NCI-H69 (cell line): ENCODE measurements around the gene FAM185A.
"Not testable (repeated sequence)": the region's sequence is repeated elsewhere in the genome, so short reads cannot be mapped to it uniquely, and the experiment has no call there.

Experiments
- DNase-seq: peaks from one replicate; lab custom pipeline; 2025; lab: John Stamatoyannopoulos, UW

The FAM185A gene

DNA sequence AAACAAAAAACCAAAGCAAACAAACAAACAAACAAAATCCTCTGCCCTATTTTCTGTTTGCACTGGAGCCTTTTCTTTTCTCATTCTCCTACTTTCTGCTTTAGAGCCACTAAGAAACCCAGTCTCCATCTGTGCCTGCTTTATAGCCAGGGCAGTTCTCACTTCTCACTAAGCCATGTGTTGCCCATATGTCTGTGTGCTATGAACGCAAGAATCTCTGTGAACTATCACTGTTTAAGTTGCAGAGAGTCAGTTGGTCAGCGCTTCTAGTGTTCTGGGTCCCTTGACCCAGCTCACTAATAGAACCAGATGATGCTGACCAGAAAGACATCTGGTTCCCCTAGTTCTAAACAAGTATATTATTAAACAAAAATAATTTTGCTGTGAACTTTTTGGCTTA is 81.4 kb downstream of the FAM185A start:
- no peak for DNase-seq

DNA sequence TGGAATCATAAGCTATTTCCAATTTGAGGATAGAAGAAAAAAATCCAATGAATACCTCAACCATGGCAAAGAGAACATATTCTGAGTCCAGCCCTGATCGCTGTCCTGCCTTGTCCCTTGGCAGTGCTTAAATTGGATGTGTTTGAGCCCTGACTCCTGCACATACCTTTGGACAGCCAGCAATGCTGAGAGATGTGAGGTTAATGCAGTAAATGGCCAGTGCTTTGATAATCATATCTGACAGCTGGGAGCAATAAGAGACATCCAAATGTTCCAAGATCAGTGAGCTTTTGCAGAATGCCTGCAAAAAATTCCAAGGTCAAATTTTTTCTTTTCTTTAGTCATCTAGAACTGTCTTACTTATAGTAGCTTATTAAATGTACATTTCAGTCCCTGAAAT is 83.9 kb downstream of the FAM185A start:
- no peak for DNase-seq

DNA sequence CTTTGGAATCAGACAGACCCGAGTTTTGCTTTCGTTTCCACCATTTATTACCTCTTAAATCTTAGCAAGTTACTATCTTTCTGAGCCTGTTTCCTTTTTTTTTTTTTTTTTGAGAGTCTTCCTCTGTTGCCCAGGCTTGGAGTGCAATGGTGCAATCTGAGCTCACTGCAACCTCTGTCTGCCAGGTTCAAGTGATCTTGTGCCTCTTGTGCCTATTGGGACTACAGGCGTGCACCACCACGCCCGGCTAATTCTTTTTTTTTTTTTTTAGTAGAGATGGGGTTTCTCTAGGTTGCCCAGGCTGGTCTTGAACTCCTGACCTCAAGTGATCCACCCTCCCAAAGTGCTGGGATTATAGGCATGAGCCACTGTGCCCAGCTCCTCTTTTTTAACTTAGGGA is 84.5 kb downstream of the FAM185A start:
- DNase-seq, result no peak

DNA sequence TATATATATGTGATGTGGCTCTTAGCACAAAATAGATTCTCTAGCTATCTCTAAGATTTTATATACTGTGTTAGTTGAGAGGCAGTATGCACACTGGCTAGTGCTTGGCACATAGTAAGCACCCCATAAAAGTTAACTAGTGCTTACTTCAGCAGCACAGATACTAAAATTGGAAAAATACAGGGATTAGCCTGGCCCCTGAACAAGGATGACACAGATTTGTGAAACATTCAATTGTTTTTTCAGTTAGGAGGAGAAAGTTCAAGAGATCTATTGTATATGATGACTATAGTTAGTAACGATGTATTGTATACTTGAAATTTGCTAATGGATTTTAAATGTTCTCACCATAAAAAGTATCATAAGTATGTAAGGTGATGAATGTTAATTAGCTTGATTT is 85.7 kb downstream of the FAM185A start:
- no peak for DNase-seq

DNA sequence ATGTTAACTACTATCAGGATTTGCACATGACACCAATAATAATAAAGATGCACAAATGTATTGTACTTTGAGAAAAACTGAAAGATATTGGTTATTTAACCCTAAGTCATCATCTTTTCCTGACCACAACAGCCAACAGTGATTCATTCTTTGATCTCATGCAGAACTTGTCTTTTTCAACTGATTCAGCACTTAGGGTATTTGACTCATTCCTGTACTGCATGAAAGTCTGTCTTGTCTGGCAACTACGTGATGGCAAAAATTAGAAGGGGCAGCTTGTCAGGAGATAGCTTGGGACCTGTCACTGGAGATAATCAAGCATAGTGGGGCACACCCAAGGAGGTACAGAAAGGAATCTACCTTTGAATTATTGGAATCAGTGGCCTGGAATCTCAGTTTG is 86.2 kb downstream of the FAM185A start:
- DNase-seq, result no peak

DNA sequence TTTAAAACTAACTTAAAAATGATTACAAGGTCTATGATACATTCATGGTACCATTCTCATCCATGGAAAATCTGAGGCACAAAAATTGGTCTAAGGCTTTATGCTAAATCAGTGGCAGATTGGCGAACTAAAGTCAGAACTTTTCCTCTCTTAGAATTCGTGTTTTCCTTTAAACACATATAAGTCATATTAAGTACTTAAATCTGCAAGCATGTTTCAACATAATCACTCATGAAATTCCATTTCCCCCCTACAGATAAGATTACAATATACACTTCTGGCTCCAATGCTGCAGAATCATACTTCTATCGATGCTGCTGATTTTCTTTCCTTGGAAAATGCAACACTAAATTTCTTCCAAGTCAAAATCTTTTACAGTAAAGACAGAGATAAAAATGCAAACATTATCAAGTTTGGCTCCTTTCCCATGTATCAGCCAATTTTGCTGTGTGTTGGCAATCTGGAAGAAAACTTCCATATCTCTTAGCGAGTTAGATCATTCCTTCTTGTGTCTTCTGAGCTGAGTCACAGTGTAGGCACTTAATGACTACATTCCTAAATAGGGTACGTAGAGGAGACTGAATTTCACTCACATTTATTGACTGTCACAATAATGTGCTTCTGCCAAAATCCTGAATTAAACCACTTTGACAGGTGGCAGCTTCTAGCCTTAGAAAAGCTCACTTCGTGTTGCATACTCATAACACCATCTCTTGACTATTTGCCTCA is 87.6 kb downstream of the FAM185A start:
- no peak for DNase-seq

DNA sequence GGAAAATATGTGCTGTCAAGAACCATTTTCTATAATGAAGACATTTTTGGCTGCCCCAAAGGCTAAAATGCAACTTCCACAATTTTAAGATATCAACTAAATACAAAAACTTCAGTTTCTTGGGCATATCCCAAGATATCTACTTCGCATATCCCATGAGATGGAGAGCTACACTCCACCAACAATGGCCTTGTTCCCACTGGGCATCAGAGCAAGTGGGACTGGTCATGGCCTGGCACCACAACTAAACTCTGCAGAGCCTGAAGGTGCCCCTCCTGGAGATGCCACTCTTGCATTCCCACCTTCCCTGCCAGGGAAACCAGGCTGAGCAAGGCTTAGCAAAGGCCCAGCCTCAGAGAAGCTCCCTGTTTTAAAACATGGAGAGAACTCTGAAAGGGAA is 88.2 kb downstream of the FAM185A start:
- no peak for DNase-seq

DNA sequence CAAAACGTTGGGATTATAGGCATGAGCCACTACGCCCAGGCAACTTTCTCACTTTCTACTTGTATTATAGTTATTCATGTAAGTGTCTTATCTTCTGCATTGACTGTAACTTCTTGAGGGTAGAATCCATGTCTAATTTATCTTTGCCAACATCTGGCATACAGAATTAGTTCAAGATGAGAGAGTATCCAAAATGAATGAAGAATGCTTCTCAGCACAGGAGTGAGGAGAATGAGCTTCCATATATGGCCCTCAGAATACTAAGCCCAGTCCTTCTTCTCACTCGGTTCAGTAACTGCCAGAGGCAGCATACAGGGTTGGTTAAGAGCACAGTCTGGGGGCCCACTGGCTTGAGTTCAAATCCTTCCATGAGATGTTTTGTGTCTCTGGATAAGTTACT is 89.0 kb downstream of the FAM185A start:
- no peak for DNase-seq

DNA sequence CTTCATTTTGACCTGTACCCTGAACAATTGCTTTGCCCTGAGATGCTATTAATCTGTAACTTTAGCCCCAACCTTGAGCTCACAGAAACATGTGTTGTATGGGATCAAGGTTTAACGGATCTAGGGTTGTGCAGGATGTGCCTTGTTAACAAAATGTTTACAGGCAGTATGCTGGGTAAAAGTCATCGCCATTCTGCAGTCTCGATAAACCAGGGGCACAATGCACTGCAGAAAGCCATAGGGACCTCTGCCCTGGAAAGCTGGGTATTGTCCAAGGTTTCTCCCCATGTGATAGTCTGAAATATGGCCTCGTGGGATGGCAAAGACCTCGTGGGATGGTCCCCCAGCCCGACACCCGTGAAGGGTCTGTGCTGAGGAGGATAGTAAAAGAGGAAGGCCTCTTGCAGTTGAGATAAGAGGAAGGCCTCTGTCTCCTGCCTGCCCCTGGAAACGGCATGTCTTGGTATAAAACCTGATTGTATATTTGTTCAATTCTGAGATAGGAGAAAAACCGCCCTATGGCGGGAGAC is 89.8 kb downstream of the FAM185A start:
- DNase-seq, result not testable (repeated sequence)

DNA sequence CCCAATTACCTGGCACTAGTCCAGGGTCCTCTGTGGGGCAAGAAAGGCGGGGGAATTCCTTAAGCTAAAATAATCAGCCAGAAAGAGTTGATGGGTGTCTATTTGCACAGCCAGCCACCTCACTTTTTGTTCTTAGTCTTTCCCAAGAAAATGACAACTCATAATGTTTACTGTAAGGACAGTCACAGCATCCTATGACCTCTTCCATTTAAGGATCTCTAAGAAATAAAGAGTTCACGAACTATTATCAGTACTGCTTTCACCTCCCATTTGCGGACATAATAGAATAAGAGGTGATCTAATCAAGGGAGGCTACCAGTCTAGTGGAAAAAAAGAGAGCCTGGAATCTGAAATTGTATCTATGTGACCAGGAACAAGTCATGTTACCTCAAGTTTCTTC is 91.6 kb downstream of the FAM185A start:
- no peak for DNase-seq

DNA sequence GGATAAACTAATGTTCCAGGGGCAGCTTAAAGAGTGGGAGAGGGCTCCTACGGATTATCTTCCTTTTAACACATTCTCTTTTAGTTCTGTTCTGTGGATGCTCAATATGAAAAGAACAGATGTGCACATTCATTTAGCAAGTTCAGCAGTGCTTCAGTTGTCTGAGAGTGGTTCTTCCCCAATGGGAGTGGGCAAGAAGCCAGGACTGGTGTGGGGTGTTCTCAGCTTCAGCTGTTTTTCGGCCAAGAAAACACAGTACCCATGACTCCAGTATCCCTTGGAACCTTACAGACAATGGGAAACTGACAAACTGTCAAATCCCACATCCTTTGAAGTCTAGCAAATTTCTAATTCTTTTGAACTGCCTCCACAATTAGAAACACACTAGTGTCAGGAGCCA is 92.5 kb downstream of the FAM185A start:
- DNase-seq, result peak; percentile 18

DNA sequence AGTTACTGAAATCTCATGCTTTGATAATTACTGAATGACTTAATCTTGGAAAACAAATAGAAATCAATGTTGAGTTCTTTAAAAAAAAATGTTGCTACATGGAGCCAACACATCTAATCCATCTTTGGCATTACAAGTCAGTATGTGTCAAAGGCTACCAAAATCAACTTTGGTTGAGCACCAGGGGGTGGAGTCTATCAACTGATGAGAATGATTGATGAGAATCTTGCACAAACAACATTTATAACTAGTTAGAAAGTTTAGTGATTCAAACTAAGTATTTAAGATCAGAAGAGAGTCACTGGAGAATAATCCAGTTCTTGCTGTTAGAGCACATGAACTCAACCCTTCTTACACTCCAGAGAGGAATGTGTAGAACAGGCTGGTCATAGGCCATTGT is 93.5 kb downstream of the FAM185A start:
- DNase-seq, result no peak

DNA sequence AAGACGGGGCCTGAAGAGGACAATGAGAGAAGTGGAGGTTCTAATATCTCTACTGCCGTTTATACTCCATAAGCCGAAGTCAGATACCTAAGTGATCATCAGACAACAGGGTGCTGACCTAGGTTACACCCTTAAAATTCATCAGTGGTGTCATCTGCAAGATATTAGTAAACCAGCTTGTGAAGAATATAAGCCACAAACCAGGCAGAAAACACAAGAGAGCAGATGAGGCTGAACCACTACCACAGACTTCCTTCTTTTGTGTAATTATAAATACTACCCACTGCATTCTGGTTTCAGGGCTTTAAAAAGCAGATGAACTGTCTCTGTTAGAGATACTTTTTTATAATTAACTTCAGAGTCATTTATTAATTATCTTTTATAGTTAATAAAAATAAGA is 95.1 kb downstream of the FAM185A start:
- no peak for DNase-seq

DNA sequence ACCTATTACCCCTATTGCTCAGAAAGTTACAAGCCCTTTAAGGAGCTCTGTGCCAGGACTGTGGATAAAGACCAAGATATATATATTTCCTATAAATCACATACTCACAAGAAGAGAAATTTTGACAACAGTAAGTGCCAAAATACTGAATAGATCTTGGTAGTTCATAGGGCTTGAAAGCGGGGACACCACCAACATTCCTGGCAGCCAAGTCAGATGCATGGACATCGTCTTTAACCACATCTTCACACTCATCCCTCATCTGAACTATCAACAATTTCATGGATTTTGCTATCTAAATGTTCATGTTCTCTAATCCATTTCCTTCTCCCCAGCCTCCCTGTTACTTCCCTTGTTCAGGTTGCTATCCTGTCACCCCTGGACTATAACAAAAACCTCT is 96.5 kb downstream of the FAM185A start:
- DNase-seq, result no peak

DNA sequence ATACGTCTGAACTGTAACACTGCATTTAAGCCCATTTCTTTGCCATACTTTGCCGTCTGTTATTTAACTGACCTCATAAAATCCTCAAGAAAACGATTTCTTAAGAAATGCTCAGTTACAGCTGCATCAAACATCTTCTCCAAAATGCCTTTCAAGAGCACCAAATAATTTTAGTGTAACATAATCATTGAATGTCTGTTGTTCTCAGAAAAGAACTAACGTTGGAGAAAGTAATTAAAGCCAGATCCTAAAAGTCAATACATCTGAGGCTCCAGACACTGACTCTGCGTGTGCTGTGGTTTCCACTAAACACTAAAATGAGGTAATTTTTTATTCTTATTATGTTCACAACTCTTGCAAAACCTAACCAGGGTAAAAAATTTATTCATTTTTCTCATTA is 100.3 kb downstream of the FAM185A start:
- DNase-seq, result no peak

DNA sequence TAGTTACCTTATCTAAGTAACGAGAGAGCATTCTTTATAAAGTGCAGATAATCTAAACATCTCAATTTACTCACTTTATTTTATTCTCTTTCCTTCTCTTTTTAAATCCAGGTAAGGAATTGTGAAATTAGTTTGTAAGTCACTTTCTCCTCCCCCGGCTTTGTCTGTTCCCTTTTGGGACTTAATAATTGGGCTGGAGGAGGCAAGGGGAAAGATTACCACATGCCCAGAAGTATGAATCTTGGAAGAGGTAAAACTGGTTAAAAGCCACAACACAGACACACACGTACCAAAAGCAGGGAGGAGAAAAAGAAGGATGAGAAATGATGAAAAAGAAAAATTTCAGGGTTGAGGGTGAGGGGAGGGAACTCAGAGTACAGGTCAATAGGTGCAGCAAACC is 100.7 kb downstream of the FAM185A start:
- no peak for DNase-seq

DNA sequence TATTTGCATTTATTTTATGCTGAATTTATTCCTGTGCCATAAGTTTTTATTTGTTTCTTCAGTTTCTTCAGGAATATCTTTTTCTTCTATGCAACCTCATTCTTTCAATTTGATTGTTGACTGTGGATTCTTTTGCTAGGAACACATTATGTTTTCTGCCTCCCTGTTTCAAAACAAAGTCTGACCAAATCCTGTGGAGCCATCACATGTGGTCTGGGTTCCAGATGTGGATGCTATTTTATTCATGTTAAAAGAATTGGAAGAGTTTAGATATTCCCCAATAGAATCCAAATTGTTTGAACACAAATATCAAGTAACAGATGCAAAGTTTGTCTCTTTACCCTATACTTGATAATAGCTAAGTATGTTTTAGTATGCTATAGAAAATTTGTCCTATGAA is 107.2 kb downstream of the FAM185A start:
- DNase-seq, result no peak
